Right ventricle myocardium superior (tissue), 1 donor: ENCODE results near the gene APOBEC3B. TPM values are rescaled to one million over a fixed set of nuclear protein-coding genes. Genes with fewer than 3 reads are reported as not detected.
"Not testable (repeated sequence)": the region's sequence is repeated elsewhere in the genome, so short reads cannot be mapped to it uniquely, and the experiment has no call there.

Source experiments
- ATAC-seq: fragments of 200-7000 bp; cut with Tn5 transposase; one replicate; pipeline ENCODE4 v1.9.1; 2020; ENCODE audit warnings: mild to moderate bottlenecking; ENCODE audit not compliant: poor library complexity
- DNase-seq: peaks from one replicate; pipeline ENCODE4 v3.0.0-alpha.2; 2020
- intact Hi-C: fragments of 100-400 bp; cut with DNase I; formaldehyde crosslinking; loops from one replicate; pipeline ENCODE4 v1.11.2; 2022
- long read RNA-seq: library from polyadenylated mRNA; unstranded; transcript quantifications from one replicate; pipeline ENCODE4 v2.0.0, GENCODE V29; 2021
- total RNA-seq: library from RNA; stranded (reverse); fragmentation: NEBNext Ultra II Directional; extraction: Animal tissue kit (Norgen Biotek cat#: 25700); gene quantifications from one replicate; pipeline ENCODE4 v1.2.1, GENCODE V29; 2021
- donor health status: DM: no; HTN: yes; CAD: no; lungs with severe emphysema.

Gene APOBEC3B
- 0.75 TPM for total RNA-seq
- long read RNA-seq, partial matches to known transcripts, result 1 of 2 reads
- long read RNA-seq, other reads (novel, unspliced or antisense), result 0 of 2 reads

DNA sequence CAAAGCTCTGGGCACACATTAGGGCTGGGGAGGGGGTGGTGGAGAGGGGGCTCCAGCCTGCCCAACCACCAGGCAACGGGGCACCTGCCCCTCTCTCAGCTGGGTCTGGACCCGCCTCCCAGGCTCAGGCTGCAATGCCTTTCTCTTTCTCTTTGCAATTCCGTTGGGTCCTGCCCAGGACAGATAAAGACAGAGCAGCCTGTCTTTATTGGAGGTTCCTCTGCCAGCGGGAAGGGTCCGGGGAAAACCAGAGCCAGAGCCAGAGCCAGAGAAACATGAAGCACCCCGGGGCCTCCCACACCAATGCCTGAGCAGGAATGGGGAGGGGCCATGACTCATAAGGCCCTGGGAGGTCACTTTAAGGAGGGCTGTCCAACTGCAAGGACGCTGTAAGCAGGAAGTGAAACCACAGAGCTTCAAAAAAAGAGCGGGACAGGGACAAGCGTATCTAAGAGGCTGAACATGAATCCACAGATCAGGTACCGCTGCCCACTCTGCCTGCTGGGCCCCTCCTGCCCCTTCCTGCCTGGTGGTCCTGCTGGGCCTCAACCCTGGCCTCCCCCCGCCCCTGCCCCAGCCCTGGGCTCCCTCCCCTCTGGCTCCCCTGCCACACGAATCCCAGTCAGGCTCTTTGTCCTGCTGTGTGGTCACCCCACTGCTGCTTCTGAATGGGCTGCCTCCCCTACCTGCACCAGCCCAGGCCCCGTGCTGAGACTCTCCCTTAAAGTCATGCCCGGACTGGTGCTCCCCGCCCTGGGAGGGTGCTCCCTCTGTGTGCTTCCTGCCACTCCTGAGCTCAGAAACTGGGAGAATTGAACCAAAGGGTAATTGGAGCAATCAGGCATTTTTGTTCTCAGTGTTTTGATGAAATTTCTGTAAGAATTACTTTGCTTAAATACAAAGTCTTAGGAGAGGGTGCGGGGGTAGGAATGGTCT, at the start of gene APOBEC3B:
Gene APOBEC3B, plus strand, starts transcription at position 356 of the 936 bp plus-strand sequence. Its CDS starts 107 bp downstream, at position 463.
- intact Hi-C loops, result no loop called here
- ATAC-seq, result peak; percentile 99
- DNase-seq, result peak; percentile 77

- intact Hi-C loops, result no loop called here
- ATAC-seq (peak; percentile 95), DNase-seq (peak; percentile 89)
These were observed 47.1 kb upstream of the APOBEC3B start for GRCh38 chr22:38935023-38935422.

- intact Hi-C loops, result no loop called here
- DNase-seq, result no peak
- ATAC-seq, result no peak
These were observed 46.5 kb upstream of the APOBEC3B start for GRCh38 chr22:38935616-38936015.

DNA sequence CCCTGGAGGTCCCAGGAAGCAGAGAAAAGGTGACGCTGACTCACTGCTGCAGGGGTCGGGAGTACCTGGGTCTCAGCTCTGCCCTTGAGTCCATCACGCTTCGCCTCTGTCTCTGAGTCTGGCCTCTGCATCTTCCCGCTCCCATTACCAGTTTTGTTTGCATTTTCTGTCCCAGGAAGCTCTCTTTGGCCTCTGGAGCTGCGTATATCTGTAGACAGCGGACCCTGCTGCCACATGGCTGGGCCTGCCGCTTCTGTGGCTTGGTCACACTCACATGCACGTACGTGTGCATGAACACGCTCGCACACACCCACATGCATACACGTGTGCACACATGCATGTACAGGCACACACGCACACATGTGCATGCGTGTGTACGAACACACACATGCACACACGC, 45.6 kb upstream of the APOBEC3B start:
- DNase-seq, result no peak
- no peak for ATAC-seq
- intact Hi-C loops, result no loop called here

DNA sequence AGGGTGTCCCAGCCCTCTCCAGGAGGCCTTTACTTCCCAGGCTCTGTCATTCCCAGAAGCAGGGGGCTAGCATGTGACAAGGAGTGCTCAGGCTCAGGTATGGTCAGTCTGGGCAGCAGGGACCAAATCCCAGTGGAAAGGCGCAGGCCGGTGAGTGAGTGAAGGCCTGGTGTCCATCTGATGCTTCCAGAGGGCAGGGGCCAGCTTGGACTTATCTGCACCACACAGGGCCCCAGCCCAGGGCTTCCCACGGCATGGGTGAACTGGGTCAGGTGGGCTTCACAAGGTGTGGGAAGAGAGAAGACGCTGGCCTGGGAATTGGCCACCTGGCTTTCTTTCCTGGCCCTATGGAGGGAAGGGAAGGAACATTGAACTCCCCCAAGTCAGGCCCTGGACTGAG, 45.1 kb upstream of the APOBEC3B start:
- no peak for DNase-seq
- no peak for ATAC-seq
- intact Hi-C loops, result no loop called here

- no peak for DNase-seq
- ATAC-seq, result no peak
- intact Hi-C loops, result no loop called here
These were observed 44.6 kb upstream of the APOBEC3B start for GRCh38 chr22:38937541-38937940.

- intact Hi-C loops, result no loop called here
- ATAC-seq (no peak), DNase-seq (no peak)
These were observed 43.9 kb upstream of the APOBEC3B start for GRCh38 chr22:38938221-38938620.

- intact Hi-C loops, result no loop called here
- DNase-seq (no peak), ATAC-seq (no peak)
These were observed 43.2 kb upstream of the APOBEC3B start for GRCh38 chr22:38938925-38939324.

GRCh38 chr22:38940811-38941384, 41.2 kb upstream of the APOBEC3B start:
- no peak for DNase-seq
- intact Hi-C loops, result no loop called here

GRCh38 chr22:38941488-38941987, 40.6 kb upstream of the APOBEC3B start:
- DNase-seq, result no peak
- no peak for ATAC-seq
- intact Hi-C loops, result no loop called here

More at GRCh38 chr22:38940811-38941384, 41.2 kb upstream of the APOBEC3B start:
- no peak for ATAC-seq

GRCh38 chr22:38942702-38943101, 39.4 kb upstream of the APOBEC3B start:
- intact Hi-C loops, result no loop called here
- DNase-seq, result no peak
- no peak for ATAC-seq

- intact Hi-C loops, result no loop called here
- ATAC-seq (no peak), DNase-seq (no peak)
These were observed 38.9 kb upstream of the APOBEC3B start for GRCh38 chr22:38943201-38943600.

- DNase-seq, result no peak
- ATAC-seq, result no peak
- intact Hi-C loops, result no loop called here
These were observed 38.3 kb upstream of the APOBEC3B start for GRCh38 chr22:38943882-38944281.

DNA sequence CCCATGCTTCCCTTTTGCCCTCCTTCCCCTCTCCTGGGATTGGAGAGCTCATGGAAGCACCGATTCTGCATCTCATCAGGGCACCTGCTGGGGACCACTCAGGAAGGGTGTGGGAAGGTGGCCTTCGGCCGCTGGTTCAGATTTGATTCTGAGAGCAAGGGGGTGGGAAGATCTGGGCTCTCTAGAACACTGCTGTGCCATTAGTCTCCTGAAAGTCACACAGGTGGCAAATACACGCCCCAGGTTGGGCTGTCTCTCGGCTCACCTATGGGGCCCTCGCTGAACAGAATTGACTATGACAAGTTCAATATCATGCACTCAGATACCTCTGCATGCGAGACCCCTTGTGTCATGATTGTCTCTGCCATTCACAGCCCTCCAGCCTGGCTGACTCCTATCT, 37.5 kb upstream of the APOBEC3B start:
- ATAC-seq, result no peak
- DNase-seq, result no peak

GRCh38 chr22:38945706-38946338, 36.3 kb upstream of the APOBEC3B start:
- DNase-seq, intact Hi-C loops, ATAC-seq: not testable (repeated sequence)

More for the DNA sequence above, 37.5 kb upstream of the APOBEC3B start:
- intact Hi-C loops, result no loop called here

DNA sequence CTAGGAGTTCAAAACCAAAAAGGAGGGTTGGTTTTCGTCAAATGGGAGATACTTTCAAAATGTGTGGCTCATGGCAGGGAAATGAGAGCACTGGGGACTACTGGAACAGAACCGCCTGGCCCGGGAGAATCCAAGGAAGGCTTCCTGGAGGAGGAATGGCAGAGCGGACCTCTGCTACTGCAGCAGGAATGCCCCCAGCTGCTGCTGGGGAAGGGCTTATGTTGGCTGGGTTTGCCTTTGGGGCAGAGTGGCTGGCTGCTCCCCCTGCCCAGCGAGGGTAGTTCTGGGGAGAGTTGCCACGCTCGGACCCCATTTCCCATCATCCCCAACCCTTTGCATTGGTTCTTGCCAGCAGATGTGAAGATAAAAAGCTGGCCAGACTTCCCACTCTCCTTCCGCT, 35.4 kb upstream of the APOBEC3B start:
- intact Hi-C loops, result no loop called here
- DNase-seq (no peak), ATAC-seq (no peak)

DNA sequence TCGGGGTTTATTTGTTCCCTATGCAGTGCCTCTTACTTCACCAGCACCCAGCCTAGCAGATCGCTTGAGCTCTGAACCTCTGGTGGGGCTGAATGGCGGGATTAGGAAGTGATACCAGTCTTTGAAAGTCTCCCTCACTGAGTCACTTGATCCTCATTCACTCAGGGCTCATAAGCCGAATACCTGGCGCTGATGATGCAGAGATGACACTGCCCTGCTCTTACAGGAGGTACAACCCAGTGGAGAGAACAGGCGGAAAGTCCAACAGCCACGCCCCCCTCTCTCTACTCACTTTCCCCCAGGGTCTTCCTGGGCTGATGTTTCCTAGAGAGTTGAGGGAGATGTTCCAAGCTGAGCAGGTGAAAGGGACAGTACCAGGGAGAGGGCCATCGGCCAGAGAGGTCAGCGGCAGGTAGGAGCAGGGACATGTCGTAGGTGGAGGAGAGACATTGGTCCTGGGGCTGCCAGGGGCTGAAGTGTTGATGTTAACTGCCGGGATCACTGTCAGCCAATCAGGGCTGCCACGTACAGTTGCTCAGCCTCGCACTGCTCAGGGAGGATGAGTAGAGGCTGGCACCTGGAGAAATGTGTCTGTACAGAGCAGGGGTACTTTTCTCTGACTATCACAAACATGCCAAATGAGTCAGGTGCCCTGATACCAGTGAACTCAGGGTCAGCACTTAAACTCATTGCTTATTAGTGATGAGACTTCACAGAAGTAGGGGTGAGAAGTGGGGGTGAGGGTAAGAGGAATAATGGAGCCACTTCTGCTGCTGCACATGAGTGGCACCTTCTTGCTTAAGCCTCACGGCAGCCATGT, 34.6 kb upstream of the APOBEC3B start:
- intact Hi-C loops, result no loop called here
- no peak for DNase-seq

GRCh38 chr22:38948181-38948940, 33.8 kb upstream of the APOBEC3B start:
- intact Hi-C loops, result no loop called here
- ATAC-seq (no peak), DNase-seq (no peak)

More for the DNA sequence above, 34.6 kb upstream of the APOBEC3B start:
- no peak for ATAC-seq
